SKM-1 (cell line): ENCODE data around the gene RHOH.
"Not testable (repeated sequence)": the region's sequence is repeated elsewhere in the genome, so short reads cannot be mapped to it uniquely, and the experiment has no call there.

Source experiments
- DNase-seq: peaks from one replicate; lab custom pipeline; 2025; ENCODE audit not compliant: unreplicated experiment; lab: John Stamatoyannopoulos, UW

The RHOH gene

GRCh38 chr4:40290611-40291186 lies 93.9 kb downstream of the RHOH start:
- DNase-seq: not testable (repeated sequence)

GRCh38 chr4:40292313-40292759 lies 95.5 kb downstream of the RHOH start:
- DNase-seq: no peak

GRCh38 chr4:40294339-40294738 lies 97.5 kb downstream of the RHOH start:
- DNase-seq: no peak

- DNase-seq: not testable (repeated sequence)
These were observed 98.2 kb downstream of the RHOH start for GRCh38 chr4:40295030-40295429.

- no peak for DNase-seq
These were observed 98.7 kb downstream of the RHOH start for GRCh38 chr4:40295572-40295971.
